Measurements from ENCODE around the gene LYZL2.
A peak's percentile ranks its signal among the peaks of the same experiment; 100 is the strongest.
"Not testable (repeated sequence)": the region's sequence is repeated elsewhere in the genome, so short reads cannot be mapped to it uniquely, and the experiment has no call there.

LYZL2 gene

GRCh38 chr10:30637881-30638467 lies 8.4 kb upstream of the LYZL2 start:
- peak; percentile 89 for DNase-seq

- DNase-seq, result no peak
These were observed 1.6 kb upstream of the LYZL2 start for GRCh38 chr10:30631188-30631587.

- no peak for DNase-seq
These were observed 1.0 kb upstream of the LYZL2 start for GRCh38 chr10:30630571-30630970.

- not testable (repeated sequence) for DNase-seq
These were observed 977 bp downstream of the LYZL2 start for GRCh38 chr10:30628576-30628975.

GRCh38 chr10:30626837-30627236 lies 2.7 kb downstream of the LYZL2 start:
- not testable (repeated sequence) for DNase-seq

GRCh38 chr10:30626196-30626595 lies 3.4 kb downstream of the LYZL2 start:
- not testable (repeated sequence) for DNase-seq

GRCh38 chr10:30625080-30625479 lies 4.5 kb downstream of the LYZL2 start:
- DNase-seq, result no peak

- DNase-seq, result no peak
These were observed 9.6 kb downstream of the LYZL2 start for GRCh38 chr10:30619966-30620365.

- DNase-seq, result no peak
These were observed 12.5 kb downstream of the LYZL2 start for GRCh38 chr10:30617070-30617469.

- not testable (repeated sequence) for DNase-seq
These were observed 18.5 kb downstream of the LYZL2 start for GRCh38 chr10:30611041-30611440.

GRCh38 chr10:30607814-30608213 lies 21.7 kb downstream of the LYZL2 start:
- no peak for DNase-seq

GRCh38 chr10:30606313-30606712 lies 23.2 kb downstream of the LYZL2 start:
- DNase-seq, result no peak

GRCh38 chr10:30605341-30606121 lies 24.0 kb downstream of the LYZL2 start:
- DNase-seq, result not testable (repeated sequence)

- DNase-seq, result no peak
These were observed 26.0 kb downstream of the LYZL2 start for GRCh38 chr10:30603589-30603988.

- DNase-seq, result no peak
These were observed 26.8 kb downstream of the LYZL2 start for GRCh38 chr10:30602747-30603146.

- no peak for DNase-seq
These were observed 29.5 kb downstream of the LYZL2 start for GRCh38 chr10:30600005-30600404.

GRCh38 chr10:30598105-30598776 lies 31.3 kb downstream of the LYZL2 start:
- peak; percentile 19 for DNase-seq

- peak; percentile 10 for DNase-seq
These were observed 32.1 kb downstream of the LYZL2 start for GRCh38 chr10:30597433-30597824.

- peak; percentile 72 for DNase-seq
These were observed 32.8 kb downstream of the LYZL2 start for GRCh38 chr10:30596493-30597432.

- DNase-seq, result no peak
These were observed 33.5 kb downstream of the LYZL2 start for GRCh38 chr10:30596013-30596412.

- DNase-seq, result peak; percentile 12
These were observed 35.5 kb downstream of the LYZL2 start for GRCh38 chr10:30594077-30594476.

- peak; percentile 23 for DNase-seq
These were observed 36.8 kb downstream of the LYZL2 start for GRCh38 chr10:30592770-30593169.

- DNase-seq, result peak; percentile 75
These were observed 38.3 kb downstream of the LYZL2 start for GRCh38 chr10:30591249-30591670.
